Right ventricle myocardium inferior (tissue), 1 donor: ENCODE data around the gene USP14. TPM values are rescaled to one million over a fixed set of nuclear protein-coding genes. Genes with fewer than 3 reads are reported as not detected.

Experiments used
- microRNA-seq: library from miRNA; unstranded; fragments of <30 nt; microRNA quantifications from one replicate; pipeline ENCODE4 v1.2.0, GENCODE V29; 2020
- total RNA-seq: library from RNA; stranded (reverse); fragmentation: NEBNext Ultra II Directional; extraction: Animal tissue kit (Norgen Biotek cat#: 25700); gene quantifications from one replicate; pipeline ENCODE4 v1.2.1, GENCODE V29; 2021
- donor health status: DM: no; HTN: yes; CAD: no; lungs with severe emphysema.

The USP14 gene
- total RNA-seq, 1 donor from 2014 or later, result 48.7 TPM

Small RNA genes lying within 50 kb of the gene (microRNA-seq; reads per million reads assigned to microRNA genes)
- gene MIR8078, result not detected

Other genes starting within 250 kb of the USP14 start
- not detected for gene TUBB8B, start 108.9 kb upstream of the USP14 start, total RNA-seq
- 12.7 TPM for gene THOC1, start 109.5 kb downstream of the USP14 start, total RNA-seq